Endothelial cell of umbilical vein (primary cell): ENCODE data around the gene PIGX. TPM values are rescaled to one million over a fixed set of nuclear protein-coding genes. Genes with fewer than 3 reads are reported as not detected.

ENCODE experiments used
- BruUV-seq: library from RNA; stranded (reverse); fragments of 400-500 nt; replicated peaks from 2 replicates; lab custom pipeline; 2021; lab: Mats Ljungman, UMichigan
- CTCF ChIA-PET: fragments of 300-600, 350-600 bp; sonication (Branson Sonifier 250); formaldehyde crosslinking; loops from one replicate; lab custom pipeline; 2021; ENCODE audit warnings: antibody characterized with exemption, inconsistent platforms; lab: Charles Lee
- POLR2A ChIA-PET: fragments of 300-600, 350-600 bp; sonication (Branson Sonifier 250); formaldehyde crosslinking; loops from one replicate; lab custom pipeline; 2021; ENCODE audit warnings: antibody characterized with exemption, inconsistent platforms; lab: Charles Lee
- DNase-seq: peaks from one replicate; pipeline ENCODE4 v3.0.0-alpha.2; 2011; ENCODE audit warnings: low read depth, low spot score
- FAIRE-seq: peaks from 2 replicates; lab custom pipeline; 2011; peaks lifted over from hg19 to GRCh38; lab: Jason Lieb, UNC
- H2AFZ ChIP-seq: 2 replicates; pipeline ENCODE4 v1.6.0; 2012; ENCODE audit warnings: low read depth, low read length, control low read depth, inconsistent platforms
- H3K27ac ChIP-seq: 2 replicates; pipeline ENCODE4 v1.5.1; 2011; ENCODE audit warnings: low read depth, mild to moderate bottlenecking, control low read depth, low read length, moderate library complexity; ENCODE audit not compliant: insufficient read depth
- H3K27me3 ChIP-seq, 2 experiments: 2 replicates each; pipeline versions ENCODE4 v1.6.0 to v1.6.1; 2011; ENCODE audit warnings: low read length in 2 of 2, mixed read lengths in 1 of 2; ENCODE audit not compliant: control insufficient read depth in 2 of 2, insufficient read depth in 2 of 2
- H3K36me3 ChIP-seq, 2 experiments: 2 replicates in 1 of 2; 3 replicates in 1 of 2; pipeline ENCODE4 v1.5.1; 2011; ENCODE audit warnings: low read length in 2 of 2, mild to moderate bottlenecking in 1 of 2, moderate library complexity in 1 of 2; ENCODE audit not compliant: control insufficient read depth in 2 of 2, insufficient read depth in 2 of 2; ENCODE audit errors: extremely low read depth in 1 of 2
- H3K4me1 ChIP-seq: 3 replicates; pipeline ENCODE4 v1.5.1; 2011; ENCODE audit warnings: mild to moderate bottlenecking, low read length; ENCODE audit not compliant: control insufficient read depth, insufficient read depth; ENCODE audit errors: extremely low read depth
- H3K4me2 ChIP-seq: 2 replicates; pipeline ENCODE4 v1.6.1; 2011; ENCODE audit warnings: low read length, control low read depth, mixed read lengths; ENCODE audit not compliant: insufficient read depth
- H3K4me3 ChIP-seq, 3 experiments: fragments of 200-600 bp in 1 of 3; sonication (generic), shearing (Covaris generic) in 1 of 3; replicated peaks in 1 of 3; 2 replicates each; pipeline ENCODE4 v1.5.1; 2011 to 2016; ENCODE audit warnings: control low read depth in 3 of 3, low read length in 3 of 3, mild to moderate bottlenecking in 2 of 3, inconsistent platforms in 1 of 3, low read depth in 1 of 3, moderate library complexity in 1 of 3; ENCODE audit not compliant: insufficient read depth in 1 of 3
- H3K79me2 ChIP-seq: 2 replicates; pipeline ENCODE4 v1.6.0; 2012; ENCODE audit warnings: low read length, inconsistent platforms; ENCODE audit not compliant: control insufficient read depth, insufficient read depth
- H3K9ac ChIP-seq: replicated peaks from 2 replicates; pipeline ENCODE3; 2011; ENCODE audit warnings: low read length, control low read depth; ENCODE audit not compliant: insufficient read depth; ENCODE audit errors: extremely low read depth
- H3K9me1 ChIP-seq: replicated peaks from 3 replicates; pipeline ENCODE4 v1.6.0; 2011; ENCODE audit warnings: mild to moderate bottlenecking, low read length; ENCODE audit not compliant: control insufficient read depth, insufficient read depth; ENCODE audit errors: extremely low read depth
- H3K9me3 ChIP-seq: replicated peaks from 2 replicates; pipeline ENCODE4 v1.5.1; 2012; ENCODE audit warnings: low read length, inconsistent platforms; ENCODE audit not compliant: control insufficient read depth, insufficient read depth
- H4K20me1 ChIP-seq: replicated peaks from 2 replicates; pipeline ENCODE3; 2011; ENCODE audit warnings: mild to moderate bottlenecking, low read length; ENCODE audit not compliant: control insufficient read depth, insufficient read depth; ENCODE audit errors: extremely low read depth
- CTCF ChIP-seq, 2 donors: IDR thresholded peaks; 1 replicate in 1 of 2; 2 replicates in 1 of 2; pipeline ENCODE4 v1.5.1; 2011; ENCODE audit warnings: low read length in 2 of 2, mild to moderate bottlenecking in 2 of 2, moderate library complexity in 2 of 2, control low read depth in 1 of 2, inconsistent platforms in 1 of 2, low read depth in 1 of 2; ENCODE audit not compliant: insufficient read depth in 1 of 2; ENCODE audit errors: extremely low read depth in 1 of 2
- EZH2 ChIP-seq: IDR thresholded peaks from 2 replicates; pipeline ENCODE4 v1.6.1; 2012; ENCODE audit warnings: borderline replicate concordance, low read depth, mild to moderate bottlenecking, moderate library complexity, low read length, inconsistent platforms; ENCODE audit not compliant: severe bottlenecking
- FOS ChIP-seq: IDR thresholded peaks from 2 replicates; pipeline ENCODE4 v1.6.1; 2011; ENCODE audit warnings: mild to moderate bottlenecking, low read length, moderate library complexity, borderline replicate concordance; ENCODE audit not compliant: insufficient read depth
- GATA2 ChIP-seq: IDR thresholded peaks from 2 replicates; pipeline ENCODE4 v1.7.0; 2011; ENCODE audit warnings: low read depth, mild to moderate bottlenecking, moderate library complexity, mixed read lengths, low read length; ENCODE audit not compliant: insufficient read length, insufficient read depth
- JUN ChIP-seq: IDR thresholded peaks from 2 replicates; pipeline ENCODE4 v1.6.1; 2011; ENCODE audit warnings: borderline replicate concordance, low read depth; ENCODE audit not compliant: insufficient read length, insufficient read depth
- MAX ChIP-seq: IDR thresholded peaks from 2 replicates; pipeline ENCODE4 v1.6.1; 2011; ENCODE audit not compliant: insufficient read depth, insufficient read length
- POLR2AphosphoS5 ChIP-seq: IDR thresholded peaks from 2 replicates; pipeline ENCODE4 v1.6.1; 2012; ENCODE audit warnings: low read depth, mild to moderate bottlenecking, control low read depth, low read length, moderate library complexity; ENCODE audit not compliant: insufficient read depth
- dilution Hi-C: fragments of 300-500 bp; cut with MboI; formaldehyde crosslinking; loops from one replicate; pipeline ENCODE4 v1.15.0; 2019; ENCODE audit warnings: low sequenced_read_pairs; ENCODE audit not compliant: extremely low pct_ligation_motif_present
- intact Hi-C: fragments of 100-400 bp; cut with micrococcal nuclease; formaldehyde crosslinking; loops from one replicate; pipeline ENCODE4 v1.10.0; 2022
- polyA plus RNA-seq, 4 experiments: library from polyadenylated mRNA; depleted of rRNA in 3 of 4; stranded (reverse) in 3 of 4; unstranded in 1 of 4; fragments of >200 nt; gene quantifications; 2 replicates each; pipeline versions ENCODE4 v1.2.1 to v1.2.3, GENCODE V29; 2011 to 2012; ENCODE audit warnings: missing spikeins in 1 of 4
- total RNA-seq: library from RNA; stranded (reverse); gene quantifications from 2 replicates; pipeline ENCODE4 v1.2.3, GENCODE V29; 2021

PIGX gene
- total and polyA plus RNA-seq, 2 donors (not counting 3 experiments of a cell fraction or from before 2014, with no cell fraction given): 9.2 to 14.0 TPM

GRCh38 chr3:196749125-196749524, 36.9 kb downstream of the PIGX start:
- no peak for TF ChIP-seq MAX
- TF ChIP-seq POLR2AphosphoS5: no peak
- TF ChIP-seq CTCF (IDR thresholded peaks at IDR 0.05; ENCODE audit: extremely low read depth in 1 of 2, insufficient read depth in 1 of 2, low read depth in 1 of 2, low read length in 2 of 2): no peak
- TF ChIP-seq FOS: no peak
- TF ChIP-seq EZH2: no peak
- TF ChIP-seq GATA2: no peak
- no peak for TF ChIP-seq JUN
- FAIRE-seq: no peak
- BruUV-seq: no TSS peak
- Histone ChIP-seq H3K36me3 (peaks cover 0 to 2% of the 10 kb centered on the region in 2 experiments), H3K4me3 (no peak overlapping the region), H3K9ac (no peak overlapping the region), H3K79me2 (peaks cover 87% of the 10 kb centered on the region), H3K27ac (no peak overlapping the region), H3K9me1 (no peaks in the 10 kb centered on the region), H3K4me1 (no peaks in the 10 kb centered on the region), H4K20me1 (peaks cover 4% of the 10 kb centered on the region), H2AFZ (no peak overlapping the region), H3K9me3 (no peaks in the 10 kb centered on the region), H3K4me2 (no peak overlapping the region), H3K27me3 (no peaks in the 10 kb centered on the region)
- ChIA-PET CTCF (no interaction called here), POLR2A (no interaction called here)
- intact Hi-C loops (no loop called here), dilution Hi-C loops (no loop called here)
- DNase-seq: no peak
